Activated CD8-positive, alpha-beta memory T cell treated with anti-CD3 and anti-CD28 coated beads, Interleukin-2, amount 50 U/mL, for 4 hours (primary cell): ENCODE results near the gene C3orf52.
A peak's percentile ranks its signal among the peaks of the same experiment; 100 is the strongest.

Experiments
- DNase-seq: peaks from one replicate; pipeline ENCODE4 v3.0.0-alpha.2; 2020

C3orf52 gene

GRCh38 chr3:112119962-112120836, 34.0 kb downstream of the C3orf52 start:
- no peak for DNase-seq

- DNase-seq: no peak
Measured at GRCh38 chr3:112121577-112122547, 35.7 kb downstream of the C3orf52 start.

GRCh38 chr3:112122870-112123269, 36.7 kb downstream of the C3orf52 start:
- DNase-seq: no peak

- DNase-seq: no peak
Measured at GRCh38 chr3:112123548-112123947, 37.4 kb downstream of the C3orf52 start.

- DNase-seq: no peak
Measured at GRCh38 chr3:112124907-112125607, 38.9 kb downstream of the C3orf52 start.

GRCh38 chr3:112126511-112126911, 40.3 kb downstream of the C3orf52 start:
- DNase-seq: no peak

- no peak for DNase-seq
Measured at GRCh38 chr3:112127522-112128494, 41.6 kb downstream of the C3orf52 start.

GRCh38 chr3:112128843-112129727, 42.9 kb downstream of the C3orf52 start:
- peak; percentile 41 for DNase-seq

GRCh38 chr3:112129925-112130637, 43.9 kb downstream of the C3orf52 start:
- DNase-seq: no peak

GRCh38 chr3:112130638-112130993, 44.4 kb downstream of the C3orf52 start:
- no peak for DNase-seq

- no peak for DNase-seq
Measured at GRCh38 chr3:112131111-112131510, 44.9 kb downstream of the C3orf52 start.

- DNase-seq: no peak
Measured at GRCh38 chr3:112132088-112132487, 45.9 kb downstream of the C3orf52 start.

GRCh38 chr3:112132554-112132953, 46.4 kb downstream of the C3orf52 start:
- no peak for DNase-seq

GRCh38 chr3:112132975-112133448, 46.8 kb downstream of the C3orf52 start, which contains the start of gene GCSAM:
Gene GCSAM, minus strand, starts transcription at chr3:112133248. Its CDS starts 128 bp downstream, at chr3:112133120.
- peak; percentile 51 for DNase-seq

GRCh38 chr3:112133626-112134334, 47.6 kb downstream of the C3orf52 start:
- DNase-seq: no peak

- no peak for DNase-seq
Measured at GRCh38 chr3:112134335-112135124, 48.3 kb downstream of the C3orf52 start.

- DNase-seq: no peak
Measured at GRCh38 chr3:112136046-112136445, 49.9 kb downstream of the C3orf52 start.
